A673 (cell line): Measurements from ENCODE around the gene ADAM10. TPM values are rescaled to one million over a fixed set of nuclear protein-coding genes. Genes with fewer than 3 reads are reported as not detected.

ENCODE experiments used
- BruUV-seq: library from RNA; stranded (reverse); fragments of 400-500 nt; replicated peaks from 2 replicates; lab custom pipeline; 2021; lab: Mats Ljungman, UMichigan
- CTCF ChIA-PET: fragments of 300-600 bp; sonication (Branson Sonifier 250); formaldehyde crosslinking; loops from one replicate; lab custom pipeline; 2022; ENCODE audit warnings: antibody characterized with exemption; lab: Charles Lee
- POLR2A ChIA-PET: fragments of 300-600 bp; sonication (Branson Sonifier 250); formaldehyde crosslinking; loops from one replicate; lab custom pipeline; 2022; ENCODE audit warnings: antibody characterized with exemption; ENCODE audit not compliant: low non-redundant PET; lab: Charles Lee
- DNase-seq: peaks from one replicate; pipeline ENCODE4 v3.0.0-alpha.2; 2015; ENCODE audit warnings: low spot score
- H3K27ac ChIP-seq: fragments of 200-600 bp; sonication (generic); 2 replicates; pipeline ENCODE4 v1.5.1; 2016; ENCODE audit warnings: mixed run types, low read depth, mild to moderate bottlenecking, mixed read lengths, antibody characterized with exemption, low read length; ENCODE audit not compliant: poor library complexity, severe bottlenecking
- H3K27me3 ChIP-seq: fragments of 200-600 bp; sonication (generic); replicated peaks from 2 replicates; pipeline ENCODE4 v1.6.1; 2017; ENCODE audit warnings: mixed run types, low read depth, mild to moderate bottlenecking, mixed read lengths, antibody characterized with exemption, low read length; ENCODE audit not compliant: insufficient read depth, poor library complexity
- H3K36me3 ChIP-seq: fragments of 200-600 bp; sonication (generic); 2 replicates; pipeline ENCODE4 v1.6.1; 2016; ENCODE audit warnings: mixed run types, mild to moderate bottlenecking, mixed read lengths, antibody characterized with exemption, low read length; ENCODE audit not compliant: insufficient read depth, poor library complexity, severe bottlenecking
- H3K4me1 ChIP-seq: fragments of 200-600 bp; sonication (generic); 2 replicates; pipeline ENCODE4 v1.6.1; 2017; ENCODE audit warnings: mixed run types, mild to moderate bottlenecking, mixed read lengths, antibody characterized with exemption, low read length; ENCODE audit not compliant: insufficient read depth, poor library complexity, severe bottlenecking
- H3K4me3 ChIP-seq: fragments of 200-600 bp; sonication (generic); 2 replicates; pipeline ENCODE4 v1.5.1; 2016; ENCODE audit warnings: low read depth, mixed run types, mild to moderate bottlenecking, mixed read lengths, low read length; ENCODE audit not compliant: poor library complexity, severe bottlenecking
- H3K9me3 ChIP-seq: fragments of 200-600 bp; sonication (generic); 2 replicates; pipeline ENCODE4 v1.6.1; 2016; ENCODE audit warnings: mixed run types, low read depth, mild to moderate bottlenecking, mixed read lengths, antibody characterized with exemption, low read length; ENCODE audit not compliant: poor library complexity, severe bottlenecking
- EZH2 ChIP-seq: fragments of 200-600 bp; sonication (generic); IDR thresholded peaks from 2 replicates; pipeline ENCODE4 v1.6.1; 2017; ENCODE audit warnings: borderline replicate concordance, low read depth, mild to moderate bottlenecking, mixed read lengths, antibody characterized with exemption, low read length; ENCODE audit not compliant: poor library complexity, severe bottlenecking
- intact Hi-C: fragments of 100-400 bp; cut with micrococcal nuclease; formaldehyde crosslinking; loops from one replicate; pipeline ENCODE4 v1.10.0; 2022; ENCODE audit not compliant: unreplicated experiment
- total RNA-seq: library from RNA; stranded (reverse); gene quantifications from 2 replicates; pipeline ENCODE4 v1.2.3, GENCODE V29; 2021
- TF ChIP-seq, protein P1 (sequence below): fragments of 300-800, 200-600 bp; sonication (generic); conservative IDR thresholded peaks from 2 replicates; pipeline ENCODE4 v1.5.1; 2017; ENCODE audit warnings: low read depth, mild to moderate bottlenecking, antibody characterized with exemption, low read length, moderate library complexity, mixed read lengths

ADAM10 gene
- total RNA-seq, 1 experiment from 2014 or later, result 130 TPM

GRCh38 chr15:58752716-58753115, 3.2 kb upstream of the ADAM10 start:
- Histone ChIP-seq H3K4me3 (no peak overlapping the region), H3K27me3 (no peaks in the 10 kb centered on the region), H3K27ac (no peak overlapping the region), H3K36me3 (no peaks in the 10 kb centered on the region), H3K9me3 (no peaks in the 10 kb centered on the region), H3K4me1 (peaks cover 2% of the 10 kb centered on the region)
- BruUV-seq, result no TSS peak
- intact Hi-C loops, result no loop called here
- CTCF ChIA-PET, result no interaction called here
- no peak for DNase-seq
- TF ChIP-seq EZH2, result no peak
- TF ChIP-seq, protein P1, sequence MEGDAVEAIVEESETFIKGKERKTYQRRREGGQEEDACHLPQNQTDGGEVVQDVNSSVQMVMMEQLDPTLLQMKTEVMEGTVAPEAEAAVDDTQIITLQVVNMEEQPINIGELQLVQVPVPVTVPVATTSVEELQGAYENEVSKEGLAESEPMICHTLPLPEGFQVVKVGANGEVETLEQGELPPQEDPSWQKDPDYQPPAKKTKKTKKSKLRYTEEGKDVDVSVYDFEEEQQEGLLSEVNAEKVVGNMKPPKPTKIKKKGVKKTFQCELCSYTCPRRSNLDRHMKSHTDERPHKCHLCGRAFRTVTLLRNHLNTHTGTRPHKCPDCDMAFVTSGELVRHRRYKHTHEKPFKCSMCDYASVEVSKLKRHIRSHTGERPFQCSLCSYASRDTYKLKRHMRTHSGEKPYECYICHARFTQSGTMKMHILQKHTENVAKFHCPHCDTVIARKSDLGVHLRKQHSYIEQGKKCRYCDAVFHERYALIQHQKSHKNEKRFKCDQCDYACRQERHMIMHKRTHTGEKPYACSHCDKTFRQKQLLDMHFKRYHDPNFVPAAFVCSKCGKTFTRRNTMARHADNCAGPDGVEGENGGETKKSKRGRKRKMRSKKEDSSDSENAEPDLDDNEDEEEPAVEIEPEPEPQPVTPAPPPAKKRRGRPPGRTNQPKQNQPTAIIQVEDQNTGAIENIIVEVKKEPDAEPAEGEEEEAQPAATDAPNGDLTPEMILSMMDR, result no peak
- POLR2A ChIA-PET, result no interaction called here

DNA sequence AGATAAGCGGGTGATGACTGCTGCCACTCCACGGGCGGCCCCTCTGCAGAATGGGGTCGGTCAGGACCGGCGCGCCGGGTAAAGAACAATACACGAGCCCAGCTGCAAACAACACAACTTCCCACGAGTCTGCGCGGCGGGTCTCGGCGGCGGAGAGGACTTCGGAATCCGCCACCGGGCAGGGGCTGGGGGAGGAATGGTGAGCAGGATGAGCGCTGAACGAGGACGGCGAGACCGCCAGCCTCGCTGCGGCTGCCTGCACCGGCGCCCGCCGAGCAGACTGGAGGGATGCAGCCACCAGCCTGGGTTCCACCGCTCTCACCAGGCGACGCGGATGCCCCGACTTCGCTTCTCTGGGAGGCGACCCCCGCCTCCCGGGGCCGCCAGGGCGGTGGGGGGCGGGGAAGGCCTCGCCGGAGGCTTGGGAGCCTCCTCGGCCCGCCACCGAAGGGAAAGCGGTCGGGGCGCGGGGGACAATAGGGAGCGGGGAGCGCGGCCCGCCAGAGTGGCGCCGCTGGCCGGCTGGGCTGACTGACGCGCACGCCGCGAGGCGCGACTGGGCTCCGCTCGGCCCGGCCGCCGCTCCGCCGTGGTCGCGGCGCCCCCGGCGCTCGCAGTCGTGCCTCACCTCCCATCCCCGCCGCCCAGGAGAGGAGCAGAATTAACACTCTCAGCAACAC, 515 bp downstream of the ADAM10 start:
- peak overlapping the region; percentile 92 for H3K27ac ChIP-seq
- ChIA-PET CTCF (interaction anchor here (1.4 kb wide), 1 partner anchor 22 kb away, joined by 14 read pairs; the partner anchor contains the start of gene MINDY2), POLR2A (interaction anchor here (0.6 to 1.1 kb wide), 2 partner anchors 22 to 55 kb away, joined by 7 to 8 read pairs; partner anchors contain the start of gene MINDY2)
- TF ChIP-seq, protein P1, result no peak
- TF ChIP-seq EZH2, result no peak
- intact Hi-C loops, result loop anchor here (5.0 to 10.0 kb wide), 3 partner anchors 277 to 474 kb away; partner anchors contain the start of gene LIPC
- H3K36me3 ChIP-seq, result no peaks in the 10 kb centered on the region
- no TSS peak for BruUV-seq
- H3K4me3 ChIP-seq, result peak overlapping the region; percentile 67
- peaks cover 16% of the 10 kb centered on the region for H3K4me1 ChIP-seq
- peak; percentile 74 for DNase-seq
- H3K9me3 ChIP-seq, result no peaks in the 10 kb centered on the region
- no peaks in the 10 kb centered on the region for H3K27me3 ChIP-seq

GRCh38 chr15:58748040-58748851, 1.3 kb downstream of the ADAM10 start:
- TSS peak; percentile 35 for BruUV-seq
- TF ChIP-seq EZH2, result no peak
- TF ChIP-seq, protein P1, result no peak
- no peak for DNase-seq
- H3K9me3 ChIP-seq, result no peaks in the 10 kb centered on the region
- ChIA-PET CTCF (no interaction called here), POLR2A (no interaction called here)
- peaks cover 18% of the 10 kb centered on the region for H3K4me1 ChIP-seq
- H3K27me3 ChIP-seq, result no peaks in the 10 kb centered on the region
- peak overlapping the region; percentile 92 for H3K27ac ChIP-seq
- H3K4me3 ChIP-seq, result peak overlapping the region; percentile 67
- no peaks in the 10 kb centered on the region for H3K36me3 ChIP-seq
- intact Hi-C loops, result loop anchor here (5.0 to 10.0 kb wide), 3 partner anchors 276 to 473 kb away; partner anchors contain the start of gene LIPC
